CD14-positive monocyte (primary cell): ENCODE measurements around the gene AP1B1. TPM values are rescaled to one million over a fixed set of nuclear protein-coding genes. Genes with fewer than 3 reads are reported as not detected.

Source experiments
- DNase-seq, 3 donors: peaks; one replicate each; pipeline ENCODE4 v3.0.0-alpha.2; 2011 to 2022
- H2AFZ ChIP-seq: 2 replicates; pipeline ENCODE4 v1.6.0; 2012; ENCODE audit warnings: mild to moderate bottlenecking, low read depth, low read length, inconsistent platforms; ENCODE audit not compliant: insufficient read depth, poor library complexity, severe bottlenecking
- H3K27ac ChIP-seq, 2 donors: 1 replicate in 1 of 2; 2 replicates in 1 of 2; pipeline ENCODE4 v1.5.1; 2012 to 2013; ENCODE audit warnings: low read length in 2 of 2, control low read depth in 1 of 2, inconsistent platforms in 1 of 2, low read depth in 1 of 2, mild to moderate bottlenecking in 1 of 2
- H3K27me3 ChIP-seq, 2 donors: one replicate each; pipeline versions ENCODE4 v1.6.0 to v1.6.1; 2011 to 2013; ENCODE audit warnings: low read length in 2 of 2; ENCODE audit not compliant: control insufficient read depth in 2 of 2, insufficient read depth in 2 of 2
- H3K36me3 ChIP-seq, 2 donors: replicated peaks in 1 of 2; 1 replicate in 1 of 2; 2 replicates in 1 of 2; pipeline versions ENCODE4 v1.5.1 to v1.6.1; 2012 to 2013; ENCODE audit warnings: low read length in 2 of 2, control low read depth in 1 of 2, inconsistent platforms in 1 of 2, mild to moderate bottlenecking in 1 of 2; ENCODE audit not compliant: insufficient read depth in 2 of 2, control insufficient read depth in 1 of 2
- H3K4me1 ChIP-seq, 2 donors: 1 replicate in 1 of 2; 2 replicates in 1 of 2; pipeline versions ENCODE4 v1.5.1 to v1.6.1; 2012 to 2013; ENCODE audit warnings: low read length in 2 of 2, control low read depth in 1 of 2, inconsistent platforms in 1 of 2, mild to moderate bottlenecking in 1 of 2, moderate library complexity in 1 of 2; ENCODE audit not compliant: insufficient read depth in 2 of 2, control insufficient read depth in 1 of 2
- H3K4me2 ChIP-seq: replicated peaks from 2 replicates; pipeline ENCODE3; 2012; ENCODE audit warnings: low read length, moderate library complexity, mild to moderate bottlenecking; ENCODE audit not compliant: poor library complexity, severe bottlenecking; ENCODE audit errors: extremely low read depth
- H3K4me3 ChIP-seq, 3 experiments: fragments of 200-600 bp in 1 of 3; sonication (generic) in 1 of 3; replicated peaks in 1 of 3; 1 replicate in 2 of 3; 2 replicates in 1 of 3; pipeline ENCODE4 v1.5.1; 2011 to 2013; ENCODE audit warnings: low read length in 3 of 3, mild to moderate bottlenecking in 3 of 3, control low read depth in 2 of 3, low read depth in 2 of 3, inconsistent platforms in 1 of 3, moderate library complexity in 1 of 3
- H3K79me2 ChIP-seq: 2 replicates; pipeline ENCODE4 v1.6.0; 2012; ENCODE audit warnings: mild to moderate bottlenecking, control low read depth, inconsistent platforms, low read length, moderate library complexity; ENCODE audit not compliant: insufficient read depth
- H3K9ac ChIP-seq: 2 replicates; pipeline ENCODE4 v1.6.0; 2017; ENCODE audit warnings: low read length, mild to moderate bottlenecking; ENCODE audit not compliant: insufficient read depth, poor library complexity, severe bottlenecking
- H3K9me3 ChIP-seq, 2 donors: replicated peaks in 1 of 2; 1 replicate in 1 of 2; 2 replicates in 1 of 2; pipeline versions ENCODE4 v1.5.1 to v1.6.1; 2012 to 2013; ENCODE audit warnings: low read length in 2 of 2, control low read depth in 1 of 2; ENCODE audit not compliant: control insufficient read depth in 1 of 2, insufficient read depth in 1 of 2
- H4K20me1 ChIP-seq: 2 replicates; pipeline ENCODE4 v1.6.0; 2012; ENCODE audit warnings: mild to moderate bottlenecking, low read length, control low read depth, moderate library complexity; ENCODE audit not compliant: insufficient read depth
- H3K27ac Mint-ChIP-seq, 7 donors: one replicate each; pipeline ENCODE4 v1.8.0; 2020; ENCODE audit warnings: mild to moderate bottlenecking in 7 of 7, mixed read lengths in 7 of 7, moderate library complexity in 6 of 7, inconsistent platforms in 2 of 7
- H3K27me3 Mint-ChIP-seq, 3 donors: one replicate each; pipeline ENCODE4 v1.8.0; 2021 to 2022; ENCODE audit warnings: low read depth in 3 of 3, mild to moderate bottlenecking in 3 of 3, mixed read lengths in 3 of 3, moderate library complexity in 3 of 3, inconsistent platforms in 1 of 3
- H3K36me3 Mint-ChIP-seq, 2 donors: one replicate each; pipeline ENCODE4 v1.8.0; 2020; ENCODE audit warnings: mixed read lengths in 2 of 2, inconsistent platforms in 1 of 2, mild to moderate bottlenecking in 1 of 2
- H3K4me1 Mint-ChIP-seq: one replicate; pipeline ENCODE4 v1.8.0; 2020; ENCODE audit warnings: mild to moderate bottlenecking, mixed read lengths
- H3K4me3 Mint-ChIP-seq, 2 donors: one replicate each; pipeline ENCODE4 v1.8.0; 2020; ENCODE audit warnings: mild to moderate bottlenecking in 2 of 2, mixed read lengths in 2 of 2, moderate library complexity in 1 of 2
- H3K9me3 Mint-ChIP-seq, 7 donors: one replicate each; pipeline ENCODE4 v1.8.0; 2020 to 2022; ENCODE audit warnings: mixed read lengths in 7 of 7, mild to moderate bottlenecking in 6 of 7, moderate library complexity in 6 of 7, inconsistent platforms in 2 of 7
- WGBS: methylation state at CpG from one replicate; pipeline ENCODE4 v1.1.5; 2013; ENCODE audit warnings: missing lambda C conversion rate; ENCODE audit not compliant: insufficient coverage; 5-methylcytosine and 5-hydroxymethylcytosine counted together
- intact Hi-C, 2 donors: fragments of 100-400 bp; cut with micrococcal nuclease; formaldehyde crosslinking; loops; one replicate each; pipeline versions ENCODE4 v1.15.0 to v1.15.1; 2023
- polyA plus RNA-seq, 3 donors: library from polyadenylated mRNA; depleted of rRNA in 1 of 3; unstranded in 2 of 3; stranded (reverse) in 1 of 3; fragments of 300-500 nt in 2 of 3; fragments of >200 nt in 1 of 3; fragmentation: Illumina TruSeq in 2 of 3; gene quantifications; 1 replicate in 2 of 3; 2 replicates in 1 of 3; pipeline ENCODE4 v1.2.3, GENCODE V29; 2012 to 2021
- TF ChIP-seq, protein P1 (sequence below): fragments of 200-600 bp; IDR thresholded peaks from one replicate; pipeline ENCODE4 v1.8.0; 2022; ENCODE audit warnings: antibody characterized with exemption, mild to moderate bottlenecking

AP1B1 gene
- polyA plus RNA-seq, 3 donors = 29.0 to 102 (median 40.3) TPM

- H3K27ac Mint-ChIP-seq = peak overlapping the region in 1 of 7 donors; percentile 61
- intact Hi-C loops = no loop called here
- H3K9me3 Mint-ChIP-seq = peaks cover 0 to 3% (median 0%) of the 10 kb centered on the region in 7 donors
- DNase-seq = no peak
- H3K4me3 ChIP-seq = no peak overlapping the region
- no peaks in the 10 kb centered on the region for H3K9me3 ChIP-seq
- H3K4me2 ChIP-seq = no peak overlapping the region
- H3K36me3 ChIP-seq = peaks cover 71 to 78% of the 10 kb centered on the region in 2 donors
- no peaks in the 10 kb centered on the region for H3K4me1 Mint-ChIP-seq
- H3K27me3 Mint-ChIP-seq = peaks cover 0 to 2% (median 0%) of the 10 kb centered on the region in 3 donors
- H3K27ac ChIP-seq = no peak overlapping the region
- H3K4me3 Mint-ChIP-seq = no peak overlapping the region
- no peak overlapping the region for H2AFZ ChIP-seq
- no peaks in the 10 kb centered on the region for H3K27me3 ChIP-seq
- 91% methylated on average over 28 of the region's 34 CpGs for WGBS
- no peaks in the 10 kb centered on the region for H3K79me2 ChIP-seq
- H3K9ac ChIP-seq = no peak overlapping the region
- peaks cover 54 to 76% of the 10 kb centered on the region in 2 donors for H3K36me3 Mint-ChIP-seq
- TF ChIP-seq, protein P1, sequence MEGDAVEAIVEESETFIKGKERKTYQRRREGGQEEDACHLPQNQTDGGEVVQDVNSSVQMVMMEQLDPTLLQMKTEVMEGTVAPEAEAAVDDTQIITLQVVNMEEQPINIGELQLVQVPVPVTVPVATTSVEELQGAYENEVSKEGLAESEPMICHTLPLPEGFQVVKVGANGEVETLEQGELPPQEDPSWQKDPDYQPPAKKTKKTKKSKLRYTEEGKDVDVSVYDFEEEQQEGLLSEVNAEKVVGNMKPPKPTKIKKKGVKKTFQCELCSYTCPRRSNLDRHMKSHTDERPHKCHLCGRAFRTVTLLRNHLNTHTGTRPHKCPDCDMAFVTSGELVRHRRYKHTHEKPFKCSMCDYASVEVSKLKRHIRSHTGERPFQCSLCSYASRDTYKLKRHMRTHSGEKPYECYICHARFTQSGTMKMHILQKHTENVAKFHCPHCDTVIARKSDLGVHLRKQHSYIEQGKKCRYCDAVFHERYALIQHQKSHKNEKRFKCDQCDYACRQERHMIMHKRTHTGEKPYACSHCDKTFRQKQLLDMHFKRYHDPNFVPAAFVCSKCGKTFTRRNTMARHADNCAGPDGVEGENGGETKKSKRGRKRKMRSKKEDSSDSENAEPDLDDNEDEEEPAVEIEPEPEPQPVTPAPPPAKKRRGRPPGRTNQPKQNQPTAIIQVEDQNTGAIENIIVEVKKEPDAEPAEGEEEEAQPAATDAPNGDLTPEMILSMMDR = no peak
- H3K4me1 ChIP-seq = no peaks in the 10 kb centered on the region
- peaks cover 30% of the 10 kb centered on the region for H4K20me1 ChIP-seq
Measured at GRCh38 chr22:29328566-29329500, 59.5 kb downstream of the AP1B1 start.

- no peak overlapping the region for H3K4me2 ChIP-seq
- Mint-ChIP-seq H3K4me1 (no peaks in the 10 kb centered on the region), H3K27me3 (peaks cover 0 to 2% (median 2%) of the 10 kb centered on the region in 3 donors), H3K36me3 (peaks cover 48 to 68% of the 10 kb centered on the region in 2 donors), H3K27ac (no peak overlapping the region), H3K9me3 (peaks cover 0 to 3% (median 0%) of the 10 kb centered on the region in 7 donors), H3K4me3 (no peak overlapping the region)
- intact Hi-C loops = no loop called here
- H3K9ac ChIP-seq = no peak overlapping the region
- no peaks in the 10 kb centered on the region for H3K4me1 ChIP-seq
- no peaks in the 10 kb centered on the region for H3K79me2 ChIP-seq
- TF ChIP-seq, protein P1 = no peak
- H3K27me3 ChIP-seq = no peaks in the 10 kb centered on the region
- no peak overlapping the region for H2AFZ ChIP-seq
- H4K20me1 ChIP-seq = peaks cover 26% of the 10 kb centered on the region
- H3K27ac ChIP-seq = no peak overlapping the region
- H3K4me3 ChIP-seq = no peak overlapping the region
- peaks cover 65 to 70% of the 10 kb centered on the region in 2 donors for H3K36me3 ChIP-seq
- H3K9me3 ChIP-seq = no peaks in the 10 kb centered on the region
- DNase-seq = no peak
- 100% methylated on average over 4 of the region's 5 CpGs for WGBS
Measured at GRCh38 chr22:29328055-29328454, 60.3 kb downstream of the AP1B1 start.
